Measurements from ENCODE around the gene FRMD4B.

FRMD4B gene

GRCh38 chr3:69200384-69201068, 185.4 kb downstream of the FRMD4B start:
- peak; percentile 41 to 58 for DNase-seq

- DNase-seq = no peak
Observed at GRCh38 chr3:69199942-69200341, 185.9 kb downstream of the FRMD4B start.

- no peak for DNase-seq
Observed at GRCh38 chr3:69197922-69198530, 187.9 kb downstream of the FRMD4B start.

DNA sequence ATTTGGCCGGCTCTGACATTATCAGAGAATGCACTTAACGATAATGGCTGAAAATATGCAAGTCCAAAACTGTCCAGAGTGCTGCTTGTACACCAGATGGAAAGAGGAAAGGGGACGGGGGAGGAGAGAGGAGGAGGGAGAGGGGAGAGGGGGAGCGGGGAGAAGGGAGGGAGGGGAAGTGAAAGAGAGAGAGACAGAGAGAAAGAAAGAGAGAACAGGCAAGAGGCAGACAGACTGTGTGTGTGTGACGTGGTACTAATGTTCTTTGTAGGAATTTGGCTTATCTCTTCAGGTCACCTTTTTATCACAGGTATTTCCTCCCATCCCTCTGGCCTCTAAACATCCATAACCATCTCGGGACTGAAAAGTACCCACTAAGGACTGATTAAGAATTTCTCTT, 188.4 kb downstream of the FRMD4B start:
- DNase-seq = no peak

- no peak for DNase-seq
Observed at GRCh38 chr3:69196876-69197275, 189.0 kb downstream of the FRMD4B start.

GRCh38 chr3:69194431-69195165, 191.3 kb downstream of the FRMD4B start:
- DNase-seq = no peak

DNA sequence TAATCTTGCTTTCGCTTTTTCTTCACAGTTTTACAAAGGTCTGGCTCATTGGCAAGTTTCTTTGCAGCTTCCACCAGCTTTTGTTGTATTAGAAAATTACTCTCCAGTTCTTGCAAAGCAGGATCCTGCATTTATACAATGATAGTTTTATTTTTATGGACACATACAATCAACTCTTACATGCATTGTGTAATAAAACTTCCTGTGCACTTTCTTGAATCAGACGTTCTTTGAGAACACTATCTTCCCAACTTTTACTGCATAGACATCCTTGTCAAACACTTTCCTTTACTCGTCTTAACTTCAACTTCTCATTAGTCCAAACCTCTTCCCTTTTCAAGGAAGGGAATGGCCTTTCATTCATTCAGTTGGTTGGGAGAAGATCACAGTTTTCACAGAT, 192.1 kb downstream of the FRMD4B start:
- DNase-seq = no peak

- DNase-seq = no peak
Observed at GRCh38 chr3:69191516-69191915, 194.4 kb downstream of the FRMD4B start.

DNA sequence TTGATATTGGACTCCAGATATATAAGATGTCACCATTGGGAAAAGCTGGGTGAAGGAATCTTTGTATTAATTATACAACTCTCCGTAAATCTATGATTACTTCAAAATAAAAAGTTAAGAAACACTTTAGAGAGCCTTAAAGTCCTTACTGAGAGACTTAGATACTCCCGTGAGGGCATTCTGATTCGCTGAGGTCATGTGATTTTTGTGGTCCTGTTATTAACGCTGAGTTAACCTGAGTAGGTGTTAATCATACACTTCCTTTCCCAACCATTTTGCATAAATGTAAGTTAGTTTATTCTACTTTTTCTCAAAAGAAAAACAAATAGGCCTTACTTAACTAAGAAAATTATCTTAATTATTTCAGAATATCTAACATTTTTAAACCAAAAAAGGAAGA, 196.4 kb downstream of the FRMD4B start:
- DNase-seq = no peak

- DNase-seq = no peak
Observed at GRCh38 chr3:69186575-69187093, 199.3 kb downstream of the FRMD4B start.

- DNase-seq = no peak
Observed at GRCh38 chr3:69182588-69183316, 203.1 kb downstream of the FRMD4B start.

DNA sequence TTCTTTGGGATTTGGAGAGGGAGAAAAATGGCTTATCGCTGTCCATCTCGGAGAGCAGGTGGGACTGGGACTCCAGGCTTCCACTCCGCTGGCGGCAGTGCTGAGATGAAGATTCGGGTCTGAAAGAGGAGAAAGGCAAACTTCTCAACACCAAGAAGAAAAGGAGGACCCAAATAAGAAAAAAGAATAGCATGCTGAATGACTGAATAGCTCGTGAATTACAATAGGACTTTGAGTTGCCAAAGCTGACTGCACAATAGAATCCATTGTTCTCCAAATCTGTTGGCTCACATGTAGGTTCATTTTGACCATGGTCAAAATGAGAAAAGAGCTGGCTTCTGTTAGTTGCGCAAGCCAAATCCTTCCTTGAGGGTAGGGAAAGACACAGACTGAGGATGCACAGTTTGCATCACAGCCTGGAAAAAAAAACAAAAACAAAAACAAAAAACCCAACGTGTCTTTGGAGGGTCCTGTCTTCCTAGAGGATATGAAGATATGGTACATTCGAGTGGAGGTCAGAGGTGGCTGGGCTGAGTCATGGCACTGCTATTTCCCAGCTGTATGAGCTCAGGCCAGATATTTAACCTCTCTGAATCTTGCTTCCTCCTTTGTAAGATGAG, 204.2 kb downstream of the FRMD4B start:
- DNase-seq = no peak

- DNase-seq = no peak
Observed at GRCh38 chr3:69180869-69181591, 204.9 kb downstream of the FRMD4B start.

DNA sequence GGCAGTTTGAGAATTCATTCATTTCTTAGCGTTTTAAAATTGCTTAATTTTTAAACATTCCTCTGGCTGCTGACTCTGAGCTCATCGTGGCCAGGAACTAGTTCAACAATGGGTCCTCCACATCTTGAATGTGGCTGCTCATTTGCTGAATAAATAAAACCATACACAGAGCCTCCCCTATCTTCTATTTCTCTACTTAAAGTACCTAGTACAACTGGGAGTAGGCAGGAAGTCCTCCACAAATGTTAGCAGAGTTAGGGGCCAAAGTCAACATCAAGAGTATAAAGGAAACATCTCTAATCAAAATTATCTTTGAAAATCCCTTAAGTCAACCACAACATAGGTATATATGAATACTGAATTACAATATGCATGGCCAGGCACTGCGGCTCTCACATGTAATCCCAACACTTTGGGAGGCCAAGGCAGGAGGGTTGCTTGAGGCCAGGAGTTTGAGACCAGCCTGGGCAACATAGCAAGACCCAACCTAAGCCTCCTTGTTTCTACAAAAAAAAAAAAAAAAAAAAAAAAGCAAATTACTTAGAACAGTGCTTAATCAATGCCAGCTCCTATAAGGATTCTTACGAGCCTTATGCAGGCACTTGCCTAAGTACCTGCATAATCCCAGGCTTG, 206.0 kb downstream of the FRMD4B start:
- no peak for DNase-seq

GRCh38 chr3:69178838-69179739, 206.8 kb downstream of the FRMD4B start:
- no peak for DNase-seq

DNA sequence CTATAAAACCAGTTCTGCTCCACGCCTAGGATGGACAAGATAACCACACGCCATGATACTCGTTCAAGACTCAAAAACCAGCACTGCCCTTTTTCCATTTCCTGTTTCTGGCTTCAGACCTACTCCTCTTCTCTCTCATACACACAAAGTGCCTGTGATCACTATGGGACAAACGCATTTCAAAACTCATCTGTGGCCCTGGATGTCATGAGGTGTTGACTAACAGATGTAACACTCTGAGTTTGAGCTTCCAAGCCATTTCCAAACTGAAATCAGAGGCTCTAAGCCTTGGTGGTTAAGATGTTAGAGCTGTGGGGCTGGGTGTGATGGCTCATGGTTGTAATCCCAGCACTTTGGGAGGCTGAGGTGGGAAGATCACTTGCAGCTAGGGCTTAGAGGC, 207.8 kb downstream of the FRMD4B start:
- no peak for DNase-seq

GRCh38 chr3:69174871-69175737, 210.8 kb downstream of the FRMD4B start:
- DNase-seq = no peak

- DNase-seq = no peak
Observed at GRCh38 chr3:69174445-69174844, 211.4 kb downstream of the FRMD4B start.

DNA sequence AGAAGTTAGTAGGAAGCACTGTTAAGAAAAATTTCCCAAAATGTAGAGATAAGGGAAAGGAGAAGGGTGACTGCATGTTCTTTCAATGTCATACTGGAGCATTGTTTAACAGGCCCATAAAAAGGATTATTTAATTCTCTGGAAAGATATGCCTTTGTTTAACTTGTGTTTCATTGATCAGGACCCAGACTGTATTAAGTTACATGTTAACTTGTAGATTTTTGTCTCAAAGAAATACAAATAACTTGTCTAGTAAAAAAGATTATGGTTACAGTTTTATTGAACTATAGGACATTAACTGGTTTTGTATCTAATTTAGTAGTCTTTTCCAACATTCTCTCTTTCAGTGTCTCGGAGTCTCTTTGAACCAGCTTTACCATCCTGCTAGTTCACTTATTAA, 213.8 kb downstream of the FRMD4B start:
- no peak for DNase-seq
